Left lung (tissue), 10 donors: ENCODE measurements around the gene TRRAP. TPM values are rescaled to one million over a fixed set of nuclear protein-coding genes. Genes with fewer than 3 reads are reported as not detected.

Experiments
- ATAC-seq: fragments of 200-7000 bp; cut with Tn5 transposase; one replicate; pipeline ENCODE4 v1.9.1; 2020; ENCODE audit warnings: moderate library complexity
- DNase-seq, 4 donors: peaks; one replicate each; pipeline ENCODE4 v3.0.0-alpha.2; 2013 to 2020
- H3K27ac ChIP-seq, 2 donors: fragments of 200-600 bp; sonication (generic) in 1 of 2; one replicate each; pipeline versions ENCODE4 v1.5.0 to v1.8.0; 2020 to 2021
- H3K27me3 ChIP-seq, 2 donors: fragments of 200-600 bp; sonication (generic) in 1 of 2; one replicate each; pipeline versions ENCODE4 v1.5.0 to v1.8.0; 2020 to 2021
- H3K36me3 ChIP-seq, 2 donors: fragments of 200-600 bp; sonication (generic) in 1 of 2; one replicate each; pipeline versions ENCODE4 v1.5.0 to v1.8.0; 2020 to 2021
- H3K4me1 ChIP-seq, 2 donors: fragments of 200-600 bp; one replicate each; pipeline ENCODE4 v1.8.0; 2021
- H3K4me3 ChIP-seq, 2 donors: fragments of 200-600 bp; sonication (generic) in 1 of 2; one replicate each; pipeline versions ENCODE4 v1.5.0 to v1.8.0; 2020 to 2021; ENCODE audit warnings: mild to moderate bottlenecking in 1 of 2
- H3K9me3 ChIP-seq, 2 donors: fragments of 200-600 bp; sonication (generic) in 1 of 2; one replicate each; pipeline versions ENCODE4 v1.5.0 to v1.8.0; 2020 to 2021
- intact Hi-C, 2 donors: fragments of 100-400 bp; cut with DNase I; formaldehyde crosslinking; loops; one replicate each; pipeline versions ENCODE4 v1.11.2 to v1.14.2; 2022
- polyA plus RNA-seq, 6 donors: library from polyadenylated mRNA; unstranded; fragments of 120-200 nt; gene quantifications; one replicate each; pipeline ENCODE4 v1.2.1, GENCODE V29; 2013; ENCODE audit not compliant: insufficient read length in 6 of 6
- total RNA-seq, 2 donors: library from RNA; stranded (reverse); fragmentation: NEBNext Ultra II Directional; extraction: Animal tissue kit (Norgen Biotek cat#: 25700); gene quantifications; one replicate each; pipeline ENCODE4 v1.2.1, GENCODE V29; 2021
- TF ChIP-seq, protein P1 (sequence below), 2 donors: fragments of 200-600 bp; sonication (generic) in 1 of 2; IDR thresholded peaks; one replicate each; pipeline versions ENCODE4 v1.5.0 to v1.8.0; 2021; ENCODE audit warnings: antibody characterized with exemption in 2 of 2
- donor health status: DM: no; HTN: yes; CAD: no.
- donor health status: DM: no; HTN: no; CAD: no.

TRRAP gene
- total and polyA plus RNA-seq, 8 donors: 32.5 to 40.5 (median 38.2) TPM

DNA sequence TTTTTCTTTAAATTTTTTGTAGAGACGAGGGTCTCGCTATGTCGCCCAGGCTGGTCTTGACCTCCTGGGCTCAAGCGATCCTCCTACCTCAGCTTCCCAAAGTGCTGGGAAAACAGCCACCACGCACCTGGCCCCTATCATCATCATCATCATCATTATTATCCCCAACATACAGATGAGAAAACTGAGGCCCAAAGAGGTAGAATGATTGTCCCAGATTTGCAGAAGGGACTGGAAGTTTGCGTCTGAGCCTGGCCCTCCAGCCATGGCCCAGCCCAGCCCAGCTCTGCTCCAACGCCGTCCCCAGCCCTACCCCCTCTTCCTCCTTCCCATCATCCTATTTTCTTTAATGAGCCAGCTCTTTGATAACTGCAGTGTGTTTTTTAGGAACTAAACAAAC, 43.4 kb upstream of the TRRAP start:
- intact Hi-C loops: no loop called here
- H3K9me3 ChIP-seq: no peaks in the 10 kb centered on the region
- DNase-seq: no peak
- H3K4me1 ChIP-seq: no peaks in the 10 kb centered on the region
- no peak overlapping the region for H3K27ac ChIP-seq
- TF ChIP-seq, protein P1, sequence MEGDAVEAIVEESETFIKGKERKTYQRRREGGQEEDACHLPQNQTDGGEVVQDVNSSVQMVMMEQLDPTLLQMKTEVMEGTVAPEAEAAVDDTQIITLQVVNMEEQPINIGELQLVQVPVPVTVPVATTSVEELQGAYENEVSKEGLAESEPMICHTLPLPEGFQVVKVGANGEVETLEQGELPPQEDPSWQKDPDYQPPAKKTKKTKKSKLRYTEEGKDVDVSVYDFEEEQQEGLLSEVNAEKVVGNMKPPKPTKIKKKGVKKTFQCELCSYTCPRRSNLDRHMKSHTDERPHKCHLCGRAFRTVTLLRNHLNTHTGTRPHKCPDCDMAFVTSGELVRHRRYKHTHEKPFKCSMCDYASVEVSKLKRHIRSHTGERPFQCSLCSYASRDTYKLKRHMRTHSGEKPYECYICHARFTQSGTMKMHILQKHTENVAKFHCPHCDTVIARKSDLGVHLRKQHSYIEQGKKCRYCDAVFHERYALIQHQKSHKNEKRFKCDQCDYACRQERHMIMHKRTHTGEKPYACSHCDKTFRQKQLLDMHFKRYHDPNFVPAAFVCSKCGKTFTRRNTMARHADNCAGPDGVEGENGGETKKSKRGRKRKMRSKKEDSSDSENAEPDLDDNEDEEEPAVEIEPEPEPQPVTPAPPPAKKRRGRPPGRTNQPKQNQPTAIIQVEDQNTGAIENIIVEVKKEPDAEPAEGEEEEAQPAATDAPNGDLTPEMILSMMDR (IDR thresholded peaks at IDR 0.05): no peak
- H3K36me3 ChIP-seq: no peaks in the 10 kb centered on the region
- peaks cover 0 to 41% of the 10 kb centered on the region in 2 donors for H3K27me3 ChIP-seq
- ATAC-seq: no peak
- no peak overlapping the region for H3K4me3 ChIP-seq

DNA sequence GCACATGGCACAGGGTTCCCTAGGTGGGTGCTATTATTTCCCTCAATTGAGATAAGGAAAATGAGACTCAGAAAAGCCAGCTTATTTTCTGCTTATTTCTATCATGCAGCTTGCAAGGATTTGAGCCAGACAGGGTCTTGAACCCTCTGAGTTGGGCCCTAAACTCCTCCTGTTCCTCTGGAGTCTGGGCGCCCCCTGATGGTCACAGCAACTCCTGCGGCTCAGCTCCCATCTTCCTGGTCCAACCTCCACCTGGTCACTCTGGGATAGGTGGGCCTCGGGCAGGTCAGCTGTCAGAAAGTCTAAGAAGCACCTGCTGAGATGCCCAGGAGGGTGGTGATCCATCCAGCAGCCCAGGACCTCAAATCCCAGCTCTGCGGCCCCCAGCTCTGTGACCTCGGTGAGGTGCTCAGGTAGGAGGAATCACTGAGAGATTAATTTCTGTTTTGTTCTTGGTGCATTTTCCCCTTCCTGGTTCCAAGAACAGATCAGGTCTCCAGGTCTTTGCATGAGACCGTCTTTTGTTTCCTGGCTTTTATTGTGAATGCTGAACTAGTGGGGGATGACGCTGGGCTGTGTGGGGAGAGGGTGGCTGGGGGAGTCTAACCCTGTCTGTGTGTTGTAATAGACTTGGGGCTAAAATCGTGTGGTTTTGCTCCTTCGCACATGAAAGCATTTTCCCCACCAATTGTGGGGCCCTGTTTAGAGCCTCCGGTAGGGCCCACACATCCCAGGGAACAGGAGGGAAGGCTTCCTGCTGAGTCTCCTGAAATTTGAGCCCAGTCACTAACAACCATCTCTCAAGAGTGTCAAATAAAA, 41.3 kb upstream of the TRRAP start:
- TF ChIP-seq, protein P1 (IDR thresholded peaks at IDR 0.05): peak in 1 of 2 donors; percentile 27
- intact Hi-C loops: no loop called here
- H3K9me3 ChIP-seq: no peaks in the 10 kb centered on the region
- H3K27ac ChIP-seq: no peak overlapping the region
- no peak overlapping the region for H3K4me3 ChIP-seq
- no peaks in the 10 kb centered on the region for H3K36me3 ChIP-seq
- ATAC-seq: peak; percentile 22
- peaks cover 4% of the 10 kb centered on the region in 2 donors for H3K4me1 ChIP-seq
- H3K27me3 ChIP-seq: peaks cover 0 to 49% of the 10 kb centered on the region in 2 donors
- DNase-seq: no peak

DNA sequence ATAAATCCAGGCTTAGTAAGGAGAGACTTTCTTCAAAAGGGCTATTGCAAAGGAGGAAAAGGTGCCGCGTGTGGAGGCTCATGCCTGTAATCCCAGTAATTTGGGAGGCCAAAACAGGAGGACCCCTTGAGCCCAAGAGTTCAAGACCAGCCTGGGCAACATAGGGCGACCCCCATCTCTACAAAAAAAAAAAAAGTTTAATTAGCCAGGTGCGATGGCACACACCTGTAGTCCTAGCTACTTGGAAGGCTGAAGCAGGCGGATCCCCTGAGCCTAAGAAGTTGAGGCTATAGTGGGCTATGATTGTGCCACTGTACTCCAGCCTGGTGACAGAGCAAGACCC, 40.7 kb upstream of the TRRAP start:
- TF ChIP-seq, protein P1 (IDR thresholded peaks at IDR 0.05): no peak
- intact Hi-C loops: no loop called here

DNA sequence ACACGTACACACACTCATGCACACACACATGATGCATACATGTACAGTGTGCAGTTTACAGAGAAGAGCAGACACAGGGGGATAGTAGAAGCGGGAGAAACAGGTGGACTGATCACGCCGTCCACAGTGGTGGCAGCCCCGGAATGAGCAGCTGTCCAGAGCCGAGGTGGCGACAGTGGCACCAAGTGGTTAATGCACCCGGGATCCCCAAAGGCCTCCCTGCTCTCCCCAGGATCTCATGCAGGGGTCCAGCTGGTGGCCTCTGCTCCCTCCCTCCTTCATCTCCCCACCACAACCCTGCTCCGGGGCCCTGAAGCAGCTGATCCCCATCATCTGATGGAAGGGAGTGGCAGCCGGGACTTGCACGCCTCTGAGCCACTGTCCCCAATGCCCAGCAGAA, 38.2 kb upstream of the TRRAP start:
- ATAC-seq (no peak), DNase-seq (no peak)
- peaks cover 0 to 49% of the 10 kb centered on the region in 2 donors for H3K27me3 ChIP-seq
- no peaks in the 10 kb centered on the region for H3K9me3 ChIP-seq
- H3K4me3 ChIP-seq: no peak overlapping the region
- H3K36me3 ChIP-seq: no peaks in the 10 kb centered on the region
- no peak overlapping the region for H3K27ac ChIP-seq
- TF ChIP-seq, protein P1 (IDR thresholded peaks at IDR 0.05): no peak
- peaks cover 4% of the 10 kb centered on the region in 2 donors for H3K4me1 ChIP-seq
- intact Hi-C loops: loop anchor here in 1 of 2 donors (5.0 kb wide), 1 partner anchor 408 kb away; no protein-coding TSS in a partner anchor

More for the DNA sequence above, 40.7 kb upstream of the TRRAP start:
- Histone ChIP-seq H3K27me3 (peaks cover 0 to 49% of the 10 kb centered on the region in 2 donors), H3K27ac (no peak overlapping the region), H3K4me3 (no peak overlapping the region), H3K9me3 (no peaks in the 10 kb centered on the region), H3K4me1 (peaks cover 4% of the 10 kb centered on the region in 2 donors), H3K36me3 (no peaks in the 10 kb centered on the region)
- no peak for DNase-seq
- ATAC-seq: no peak

DNA sequence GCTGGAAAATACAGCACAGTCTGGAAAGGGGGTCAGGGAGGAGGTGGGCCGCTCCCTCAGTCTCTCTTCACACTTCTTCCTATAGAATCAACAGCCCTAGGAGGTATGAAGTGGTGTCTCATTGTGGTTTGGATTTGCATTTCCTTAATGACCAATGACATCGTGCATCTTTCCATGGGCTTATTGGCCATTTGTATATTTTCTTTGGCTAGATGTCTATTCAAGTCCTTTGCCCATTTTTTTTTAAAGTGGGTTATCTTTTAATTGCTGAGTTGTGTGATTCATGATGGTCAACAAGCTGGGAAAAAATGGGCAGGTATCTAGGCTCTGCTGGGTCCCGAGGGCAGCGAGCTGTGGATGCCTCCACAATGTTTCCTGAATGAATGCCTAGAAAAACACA, 37.6 kb upstream of the TRRAP start:
- DNase-seq (no peak), ATAC-seq (no peak)
- H3K27me3 ChIP-seq: peaks cover 0 to 46% of the 10 kb centered on the region in 2 donors
- intact Hi-C loops: loop anchor here in 1 of 2 donors (5.0 kb wide), 1 partner anchor 408 kb away; no protein-coding TSS in a partner anchor
- H3K9me3 ChIP-seq: no peaks in the 10 kb centered on the region
- H3K4me1 ChIP-seq: peaks cover 4% of the 10 kb centered on the region in 2 donors
- H3K27ac ChIP-seq: no peak overlapping the region
- no peak overlapping the region for H3K4me3 ChIP-seq
- TF ChIP-seq, protein P1 (IDR thresholded peaks at IDR 0.05): no peak
- H3K36me3 ChIP-seq: no peaks in the 10 kb centered on the region
